ENCODE measurements around the gene VPS37D.
A peak's percentile ranks its signal among the peaks of the same experiment; 100 is the strongest.
"Not testable (repeated sequence)": the region's sequence is repeated elsewhere in the genome, so short reads cannot be mapped to it uniquely, and the experiment has no call there.

Gene VPS37D

DNA sequence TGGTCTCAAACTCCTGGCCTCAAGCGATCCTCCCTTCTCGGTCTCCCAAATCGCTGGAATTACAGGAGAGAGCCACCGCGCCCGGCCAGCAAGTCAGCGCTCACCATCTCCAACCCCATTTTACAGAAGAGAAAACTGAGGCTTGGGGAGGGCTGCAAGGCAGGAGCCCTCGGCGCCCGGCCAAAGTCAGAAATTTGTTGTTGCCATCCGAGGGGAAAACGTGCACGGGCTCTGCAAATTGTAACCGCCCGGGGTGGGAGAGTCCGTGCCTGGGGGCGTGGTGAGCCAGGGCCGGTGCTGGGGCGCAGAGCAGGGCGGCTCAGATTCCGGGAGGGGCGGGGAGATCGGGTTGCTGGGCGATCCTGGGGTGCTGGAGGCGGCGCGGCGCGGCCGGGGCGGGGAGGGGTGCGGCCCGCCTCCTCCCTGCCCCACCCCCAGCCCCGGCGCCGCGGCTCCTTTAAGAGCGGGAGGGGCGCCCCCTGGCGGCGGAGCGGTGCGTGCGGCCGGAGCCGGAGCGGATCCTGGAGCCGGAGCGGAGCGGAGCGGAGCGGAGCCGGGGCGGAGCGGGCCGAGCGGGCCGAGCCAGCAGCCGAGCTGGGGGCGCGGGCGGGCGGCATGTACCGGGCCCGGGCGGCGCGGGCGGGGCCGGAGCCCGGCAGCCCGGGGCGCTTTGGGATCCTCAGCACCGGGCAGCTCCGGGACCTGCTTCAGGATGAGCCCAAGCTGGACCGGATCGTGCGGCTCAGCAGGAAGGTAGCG lies at the start of gene VPS37D:
TSS of gene VPS37D (plus strand) at position 488 of the 759 bp plus-strand sequence. CDS start at position 616, 128 bp downstream.
- DNase-seq: peak; percentile 38

- no peak for DNase-seq
These were observed 49.1 kb upstream of the VPS37D start for GRCh38 chr7:73618538-73618937.

GRCh38 chr7:73619394-73619793 lies 48.2 kb upstream of the VPS37D start:
- not testable (repeated sequence) for DNase-seq

GRCh38 chr7:73621168-73622063 lies 46.2 kb upstream of the VPS37D start:
- DNase-seq: no peak

- DNase-seq: no peak
These were observed 45.1 kb upstream of the VPS37D start for GRCh38 chr7:73622527-73622908.

DNA sequence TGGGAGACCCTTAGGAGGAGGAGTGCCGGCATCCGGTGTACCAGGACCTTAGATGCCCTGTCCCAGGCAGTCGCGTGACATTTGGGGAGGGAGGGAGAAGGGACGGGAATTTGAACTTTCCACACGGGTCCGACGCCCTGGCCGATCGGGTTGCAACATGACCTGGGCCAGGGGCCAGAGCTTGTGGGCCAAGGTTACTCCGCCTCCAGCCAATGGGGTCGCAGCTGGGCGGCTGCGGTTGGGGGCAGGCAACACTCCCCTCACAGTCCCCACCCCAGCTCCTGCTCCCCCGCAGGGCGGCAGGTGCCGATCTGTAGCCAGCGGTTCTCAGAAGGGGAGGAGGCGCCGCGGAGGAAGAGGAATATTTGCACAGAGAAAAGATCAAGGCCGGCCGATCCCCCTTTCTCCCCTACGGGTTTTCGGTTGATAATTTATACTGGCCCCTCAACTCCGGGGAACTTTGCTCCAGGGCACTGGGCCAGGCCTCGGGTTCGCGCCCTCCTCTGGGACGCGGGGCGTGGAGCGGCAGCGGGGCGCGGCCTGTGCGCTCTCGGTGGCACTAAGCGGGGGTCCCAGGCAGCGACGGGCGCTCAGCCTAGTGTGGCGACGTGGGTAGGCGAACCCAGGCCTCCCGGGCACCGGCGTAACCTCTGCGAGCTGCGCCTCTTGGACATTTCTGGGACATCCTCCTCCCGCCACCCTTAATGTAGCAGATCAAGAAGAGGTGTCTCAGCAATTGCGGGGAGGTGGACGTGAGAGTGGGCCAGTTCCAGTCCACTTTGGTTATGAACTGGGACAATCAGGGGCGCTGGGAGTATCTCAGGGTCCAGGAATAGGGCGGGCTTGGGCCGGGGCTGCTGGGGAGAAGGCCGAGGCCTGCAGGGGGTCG lies 44.5 kb upstream of the VPS37D start:
- no peak for DNase-seq

DNA sequence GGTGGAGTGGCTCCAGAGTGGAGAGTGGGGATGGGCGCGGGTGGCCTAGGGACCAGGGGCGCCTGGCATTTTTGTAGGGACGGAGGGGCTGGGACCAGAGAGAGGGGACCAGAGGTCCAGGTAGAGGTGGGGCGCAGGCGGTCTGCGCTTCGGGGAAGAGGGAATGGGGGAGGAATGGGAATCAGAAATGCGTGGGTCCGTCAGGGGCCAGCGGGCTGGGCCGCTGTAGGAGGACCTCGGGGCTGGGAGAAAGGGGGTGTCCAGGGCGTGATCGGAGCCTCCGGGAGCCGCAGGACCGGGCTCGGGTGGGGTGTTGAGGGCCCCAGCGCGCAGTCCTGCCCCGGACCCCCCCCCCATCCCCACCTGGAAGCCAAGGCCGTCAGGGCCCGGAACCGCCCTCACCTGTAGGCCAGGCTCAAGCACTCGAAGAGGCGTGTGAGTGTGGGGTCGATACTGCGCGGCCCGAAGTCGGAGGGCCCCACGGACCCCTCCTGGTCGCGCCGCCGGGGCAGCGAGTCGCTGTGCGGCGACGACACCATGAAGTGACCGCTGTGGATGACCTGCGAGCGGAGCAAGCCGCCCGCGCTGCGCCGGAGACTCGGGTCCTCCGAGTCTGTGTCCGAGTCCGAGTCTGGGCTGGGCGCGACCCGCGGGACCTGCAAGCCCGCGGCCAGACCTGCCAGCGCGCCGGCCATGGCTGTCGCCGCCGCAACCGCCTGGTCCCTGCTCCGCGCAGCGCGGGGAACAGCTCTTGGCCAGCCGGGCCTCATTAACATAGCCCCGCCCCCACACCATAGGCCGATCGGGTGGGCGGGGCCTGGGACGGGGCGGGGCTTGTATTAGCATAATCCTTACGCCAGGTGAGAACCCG lies 43.6 kb upstream of the VPS37D start, which contains the start of gene MLXIPL:
TSS of gene MLXIPL (minus strand) at position 725 of the 871 bp plus-strand sequence. CDS start at position 695, 30 bp downstream.
- peak; percentile 3 for DNase-seq

- DNase-seq: no peak
These were observed 43.0 kb upstream of the VPS37D start for GRCh38 chr7:73624669-73625001.

DNA sequence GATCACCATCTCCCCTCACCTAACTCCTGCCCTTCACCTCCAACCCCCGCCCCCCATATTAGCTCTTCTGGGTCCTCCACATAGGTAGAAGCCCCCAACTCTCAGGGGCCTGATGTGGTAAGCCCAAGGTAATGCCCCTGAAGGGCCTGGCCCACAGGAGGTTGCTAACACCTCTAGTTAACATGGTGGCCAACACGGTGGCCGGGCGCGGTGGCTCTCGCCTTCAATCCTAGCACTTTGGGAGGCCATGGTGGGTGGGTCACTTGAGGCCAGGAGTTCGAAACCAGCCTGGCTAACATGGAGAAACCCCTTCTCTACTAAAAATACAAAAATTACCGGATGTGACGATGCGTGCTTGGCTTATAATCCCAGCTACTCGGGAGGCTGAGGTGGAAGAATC lies 42.4 kb upstream of the VPS37D start:
- no peak for DNase-seq

DNA sequence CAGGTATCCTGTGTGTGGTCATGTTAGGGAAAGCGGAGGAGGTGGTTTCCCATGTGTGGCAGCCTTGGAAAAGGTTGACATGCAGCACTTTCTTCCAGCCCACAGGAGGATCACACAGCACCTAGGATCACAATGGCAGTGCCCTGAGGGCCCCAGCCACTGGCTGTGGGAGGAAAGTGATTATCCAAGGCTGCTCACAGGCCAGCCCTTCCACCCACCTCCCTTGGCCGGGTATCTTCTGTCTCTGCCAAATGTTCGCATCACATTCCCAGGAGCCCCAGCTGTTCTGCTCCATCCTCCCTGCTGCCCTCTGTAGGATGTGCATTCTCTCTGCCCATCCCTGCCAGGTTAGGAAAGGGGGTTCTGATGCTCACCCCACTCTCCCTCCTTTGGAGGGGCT lies 40.8 kb upstream of the VPS37D start:
- DNase-seq: no peak

GRCh38 chr7:73628504-73628903 lies 39.1 kb upstream of the VPS37D start:
- DNase-seq: no peak

GRCh38 chr7:73631558-73631957 lies 36.1 kb upstream of the VPS37D start:
- DNase-seq: no peak

- no peak for DNase-seq
These were observed 34.3 kb upstream of the VPS37D start for GRCh38 chr7:73633323-73633722.

DNA sequence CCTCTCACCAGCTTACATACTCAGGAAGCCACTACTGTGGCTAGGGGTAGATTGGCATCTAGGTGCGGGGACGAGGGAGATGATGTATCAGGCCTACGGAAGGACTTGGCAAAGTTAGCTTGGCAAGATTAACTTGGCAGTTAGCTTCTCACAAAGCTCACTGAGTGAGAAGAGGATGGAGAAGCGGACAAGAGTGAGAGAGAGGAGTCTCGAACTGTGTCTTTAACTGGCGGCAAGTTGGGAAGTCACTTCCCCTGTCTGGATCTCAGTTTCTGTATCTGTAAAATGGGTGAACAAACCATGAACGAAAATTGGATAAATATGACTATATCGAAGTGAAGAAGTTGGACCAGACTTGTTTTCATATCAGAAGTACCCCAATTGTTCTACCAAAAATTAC lies 33.8 kb upstream of the VPS37D start:
- no peak for DNase-seq

DNA sequence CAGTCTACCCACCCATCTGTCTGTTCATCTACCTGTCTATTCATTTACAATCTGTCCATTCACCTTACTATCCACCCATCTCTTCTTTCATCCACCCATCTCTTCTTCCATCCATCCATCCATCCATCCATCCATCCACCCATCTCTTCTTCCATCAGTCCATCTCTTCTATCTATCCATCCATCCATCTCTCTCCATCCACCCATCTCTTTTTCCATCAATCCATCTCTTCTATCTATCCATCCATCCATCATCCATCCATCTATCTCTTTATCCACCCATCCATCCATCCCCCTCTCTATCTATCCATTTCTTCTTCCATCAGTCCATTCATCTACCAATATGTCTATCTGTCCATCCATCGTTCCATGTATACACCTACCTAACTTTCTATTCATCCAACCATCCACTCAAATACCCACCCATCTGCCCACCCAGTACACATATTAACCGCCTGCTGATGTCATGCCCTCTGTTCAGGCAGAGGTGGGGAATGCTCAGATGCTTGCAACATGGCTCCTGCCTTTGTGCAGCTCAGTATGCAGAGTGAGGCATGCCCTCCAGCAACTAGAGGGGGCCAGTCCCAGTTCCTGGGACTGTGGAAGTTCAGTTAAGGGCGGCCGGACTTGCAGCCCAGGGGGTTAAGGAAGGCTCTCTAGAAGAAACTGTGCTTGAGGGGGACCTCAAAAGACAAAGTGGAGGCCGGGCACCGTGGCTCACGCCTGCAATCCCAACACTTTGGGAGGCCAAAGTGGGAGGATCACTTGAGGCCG lies 32.0 kb upstream of the VPS37D start:
- DNase-seq: no peak

- DNase-seq: no peak
These were observed 28.7 kb upstream of the VPS37D start for GRCh38 chr7:73638911-73639310.

- no peak for DNase-seq
These were observed 24.8 kb upstream of the VPS37D start for GRCh38 chr7:73642834-73643233.

DNA sequence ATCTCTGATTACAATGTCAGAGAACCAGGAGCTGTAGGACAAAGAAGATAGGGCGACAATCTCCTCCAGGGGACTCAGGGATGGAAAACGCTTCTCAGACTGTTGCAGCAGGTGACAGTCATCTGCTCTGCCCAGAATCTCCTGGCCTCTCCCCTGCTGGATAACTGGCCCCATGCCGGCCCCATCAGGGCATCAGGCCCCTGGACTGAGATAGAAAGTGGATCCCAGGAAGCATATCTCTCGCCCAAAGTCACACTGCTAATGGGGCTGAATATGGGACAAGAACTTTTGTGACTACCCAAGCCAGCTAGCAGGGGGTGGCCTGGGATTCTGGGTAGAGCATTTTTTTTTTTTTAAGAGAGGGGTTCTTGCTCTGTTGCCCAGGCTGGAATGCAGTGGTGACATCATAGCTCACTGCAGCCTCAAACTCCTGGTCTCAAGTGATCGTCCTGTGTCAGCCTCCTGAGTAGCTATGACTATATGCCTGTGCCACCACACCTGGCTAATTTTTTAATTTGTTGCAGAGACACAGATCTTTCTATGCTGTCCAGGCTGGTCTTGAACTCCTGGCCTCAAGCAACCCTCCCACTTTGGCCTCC lies 22.8 kb upstream of the VPS37D start:
- DNase-seq: no peak

DNA sequence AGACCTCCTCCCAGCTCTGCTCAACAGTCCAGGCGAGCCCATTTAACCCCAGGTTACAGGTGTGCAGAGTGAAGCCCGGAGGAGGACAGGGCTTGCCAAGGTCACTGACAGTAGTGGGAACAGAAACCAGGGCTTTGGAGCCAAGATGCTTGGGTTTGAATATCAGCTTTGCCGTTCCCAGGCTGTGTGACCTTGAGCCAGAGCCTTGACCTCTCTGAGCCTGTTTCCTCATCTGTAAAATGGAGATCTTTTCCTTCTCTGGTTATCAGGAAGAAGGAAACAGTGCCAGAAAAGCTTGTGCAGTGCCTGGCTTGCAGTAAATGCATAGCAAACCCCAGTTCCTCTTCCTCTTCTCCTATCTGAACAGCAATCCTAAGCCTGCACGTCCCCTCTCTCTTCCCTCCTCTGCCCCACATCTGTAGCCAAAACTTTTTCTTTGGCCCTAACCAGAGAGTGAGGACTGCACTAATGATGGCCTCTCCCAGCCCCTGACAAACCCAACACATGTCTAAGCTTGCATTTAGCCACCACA lies 21.9 kb upstream of the VPS37D start:
- DNase-seq: no peak
